NB4 (cell line): ENCODE data around the gene NAV3.
A peak's percentile ranks its signal among the peaks of the same experiment; 100 is the strongest.

Source experiments
- DNase-seq: peaks from one replicate; pipeline ENCODE4 v3.0.0; 2010; ENCODE audit warnings: low read depth
- H3K4me3 ChIP-seq: one replicate; pipeline ENCODE4 v1.5.1; 2011; ENCODE audit warnings: mild to moderate bottlenecking, low read depth, low read length, moderate library complexity
- MAX ChIP-seq: IDR thresholded peaks from 2 replicates; pipeline ENCODE4 v1.6.1; 2011; ENCODE audit warnings: low read depth, low read length
- MYC ChIP-seq: IDR thresholded peaks from 2 replicates; pipeline ENCODE4 v1.6.1; 2011; ENCODE audit warnings: low read depth, low read length
- POLR2A ChIP-seq: IDR thresholded peaks from 2 replicates; pipeline ENCODE4 v1.6.1; 2011; ENCODE audit warnings: mild to moderate bottlenecking; ENCODE audit not compliant: insufficient read length; ENCODE audit errors: extremely low read depth
- TF ChIP-seq, protein P1 (sequence below): IDR thresholded peaks from one replicate; pipeline ENCODE4 v1.5.1; 2012; ENCODE audit warnings: low read depth, low read length

Gene NAV3

DNA sequence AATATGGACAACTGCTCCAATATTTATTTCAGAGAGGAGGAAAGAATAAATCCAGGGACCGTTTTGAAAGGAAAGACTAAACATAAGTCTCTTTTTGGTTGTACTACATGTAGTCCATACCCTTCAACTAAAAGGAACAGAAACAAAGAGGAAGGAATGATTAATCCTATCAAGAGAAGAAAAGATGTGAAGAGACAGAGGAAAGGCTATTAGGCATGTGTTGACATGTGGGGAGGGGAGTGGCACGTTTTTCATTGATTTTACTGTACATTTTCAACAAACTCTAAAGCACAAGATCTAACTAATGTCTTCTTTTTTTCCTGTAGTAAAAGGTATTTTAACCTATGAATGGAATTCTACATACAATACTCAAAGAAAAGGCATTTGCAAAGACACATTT lies 85.6 kb downstream of the NAV3 start:
- no peak overlapping the region for H3K4me3 ChIP-seq
- TF ChIP-seq MAX, result no peak
- no peak for TF ChIP-seq MYC
- TF ChIP-seq, protein P1, sequence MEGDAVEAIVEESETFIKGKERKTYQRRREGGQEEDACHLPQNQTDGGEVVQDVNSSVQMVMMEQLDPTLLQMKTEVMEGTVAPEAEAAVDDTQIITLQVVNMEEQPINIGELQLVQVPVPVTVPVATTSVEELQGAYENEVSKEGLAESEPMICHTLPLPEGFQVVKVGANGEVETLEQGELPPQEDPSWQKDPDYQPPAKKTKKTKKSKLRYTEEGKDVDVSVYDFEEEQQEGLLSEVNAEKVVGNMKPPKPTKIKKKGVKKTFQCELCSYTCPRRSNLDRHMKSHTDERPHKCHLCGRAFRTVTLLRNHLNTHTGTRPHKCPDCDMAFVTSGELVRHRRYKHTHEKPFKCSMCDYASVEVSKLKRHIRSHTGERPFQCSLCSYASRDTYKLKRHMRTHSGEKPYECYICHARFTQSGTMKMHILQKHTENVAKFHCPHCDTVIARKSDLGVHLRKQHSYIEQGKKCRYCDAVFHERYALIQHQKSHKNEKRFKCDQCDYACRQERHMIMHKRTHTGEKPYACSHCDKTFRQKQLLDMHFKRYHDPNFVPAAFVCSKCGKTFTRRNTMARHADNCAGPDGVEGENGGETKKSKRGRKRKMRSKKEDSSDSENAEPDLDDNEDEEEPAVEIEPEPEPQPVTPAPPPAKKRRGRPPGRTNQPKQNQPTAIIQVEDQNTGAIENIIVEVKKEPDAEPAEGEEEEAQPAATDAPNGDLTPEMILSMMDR, result no peak
- no peak for TF ChIP-seq POLR2A
- no peak for DNase-seq

DNA sequence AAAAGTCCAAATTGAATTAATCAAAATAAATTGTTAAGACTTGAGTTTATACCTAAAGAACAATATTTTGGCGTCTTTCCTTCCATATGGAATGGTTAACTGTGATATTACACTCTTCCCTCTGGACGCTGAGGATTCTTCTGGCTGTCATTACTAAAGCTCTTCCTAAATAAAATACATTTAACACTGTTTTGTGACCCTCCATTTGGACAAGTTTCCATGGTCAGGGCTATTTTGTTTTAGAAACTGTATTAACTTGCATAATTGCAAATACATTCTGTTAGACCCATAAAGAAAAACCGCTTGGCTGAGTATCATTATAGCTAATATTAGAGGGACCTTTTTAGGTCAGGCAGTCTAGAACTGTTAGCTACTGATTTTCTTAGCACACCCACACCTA lies 87.4 kb downstream of the NAV3 start:
- TF ChIP-seq, protein P1, result no peak
- TF ChIP-seq MYC, result no peak
- no peak for TF ChIP-seq MAX
- TF ChIP-seq POLR2A, result no peak
- no peak overlapping the region for H3K4me3 ChIP-seq
- DNase-seq, result no peak

DNA sequence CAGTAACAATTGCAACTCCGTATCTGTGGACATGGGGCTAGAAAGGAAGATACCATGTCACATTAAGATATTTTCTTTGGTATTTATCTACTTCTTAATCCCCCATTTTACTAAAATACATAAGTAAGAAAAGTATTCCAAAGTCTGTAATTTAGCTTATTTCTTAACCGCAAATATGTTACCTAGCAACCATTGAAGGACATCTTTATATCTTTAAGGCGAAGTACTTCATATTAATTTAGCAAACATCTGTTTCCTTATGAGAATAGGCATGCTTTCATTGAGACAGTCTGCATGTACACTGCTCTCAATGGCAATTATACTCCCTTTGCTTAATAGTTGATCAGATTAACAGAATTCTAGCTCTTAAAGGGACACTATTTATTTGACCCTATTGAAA lies 88.8 kb downstream of the NAV3 start:
- DNase-seq, result no peak
- no peak for TF ChIP-seq MYC
- no peak for TF ChIP-seq MAX
- no peak for TF ChIP-seq POLR2A
- TF ChIP-seq, protein P1, result no peak
- no peak overlapping the region for H3K4me3 ChIP-seq

- no peak overlapping the region for H3K4me3 ChIP-seq
- DNase-seq, result no peak
- TF ChIP-seq, protein P1, result no peak
- TF ChIP-seq MAX, result no peak
Measured at GRCh38 chr12:77923882-77924281, 93.2 kb downstream of the NAV3 start.

GRCh38 chr12:77924703-77925102 lies 94.0 kb downstream of the NAV3 start:
- DNase-seq, result no peak
- TF ChIP-seq, protein P1, result no peak
- no peak for TF ChIP-seq MYC
- no peak overlapping the region for H3K4me3 ChIP-seq

- peak; percentile 83 for DNase-seq
- no peak overlapping the region for H3K4me3 ChIP-seq
- TF ChIP-seq MYC, result no peak
- TF ChIP-seq, protein P1, result peak; percentile 98
Measured at GRCh38 chr12:77925536-77926108, 94.9 kb downstream of the NAV3 start.
